GM12891 (cell line): Measurements from ENCODE around the gene MEGF8.
"Not testable (repeated sequence)": the region's sequence is repeated elsewhere in the genome, so short reads cannot be mapped to it uniquely, and the experiment has no call there.

Source experiments
- DNase-seq: peaks from one replicate; pipeline ENCODE4 v3.0.0; 2011; ENCODE audit warnings: low spot score; ENCODE audit not compliant: insufficient read length
- FAIRE-seq: peaks from 2 replicates; lab custom pipeline; 2011; peaks lifted over from hg19 to GRCh38; lab: Jason Lieb, UNC
- PAX5 ChIP-seq: IDR thresholded peaks from 2 replicates; pipeline ENCODE4 v1.6.1; 2011; ENCODE audit warnings: low read length, moderate library complexity, mild to moderate bottlenecking; ENCODE audit not compliant: insufficient read depth, severe bottlenecking
- POLR2A ChIP-seq: IDR thresholded peaks from 2 replicates; pipeline ENCODE4 v1.6.1; 2011; ENCODE audit warnings: low read depth, low read length, control low read depth
- POLR2AphosphoS5 ChIP-seq: IDR thresholded peaks from 2 replicates; pipeline ENCODE4 v1.6.1; 2011; ENCODE audit warnings: low read depth, low read length, control low read depth
- POU2F2 ChIP-seq: IDR thresholded peaks from 2 replicates; pipeline ENCODE4 v1.6.1; 2011; ENCODE audit warnings: low read depth, mild to moderate bottlenecking, control low read depth, low read length, moderate library complexity
- SPI1 ChIP-seq: IDR thresholded peaks from 2 replicates; pipeline ENCODE4 v1.6.1; 2011; ENCODE audit warnings: low read depth, low read length, control low read depth
- TAF1 ChIP-seq: IDR thresholded peaks from 2 replicates; pipeline ENCODE4 v1.6.1; 2011; ENCODE audit warnings: low read depth, low read length, control low read depth

MEGF8 gene

GRCh38 chr19:42332059-42332458 lies 6.6 kb downstream of the MEGF8 start:
- TF ChIP-seq POLR2AphosphoS5 (no peak), POLR2A (no peak)
- DNase-seq (no peak), FAIRE-seq (no peak)

- no peak for DNase-seq
- TF ChIP-seq TAF1 (no peak), POLR2AphosphoS5 (no peak), SPI1 (no peak), POLR2A (no peak), PAX5 (no peak), POU2F2 (no peak)
- no peak for FAIRE-seq
Observed at GRCh38 chr19:42333018-42333417, 7.6 kb downstream of the MEGF8 start.

GRCh38 chr19:42333975-42334696 lies 8.7 kb downstream of the MEGF8 start:
- no peak for DNase-seq
- TF ChIP-seq POLR2AphosphoS5 (no peak), PAX5 (no peak), TAF1 (no peak), POLR2A (no peak), SPI1 (no peak), POU2F2 (no peak)
- FAIRE-seq: no peak

GRCh38 chr19:42334697-42335373 lies 9.4 kb downstream of the MEGF8 start:
- FAIRE-seq (no peak), DNase-seq (no peak)
- TF ChIP-seq SPI1: no peak
- no peak for TF ChIP-seq TAF1

- FAIRE-seq: no peak
- no peak for DNase-seq
- TF ChIP-seq PAX5 (no peak), POLR2AphosphoS5 (no peak)
Observed at GRCh38 chr19:42335374-42335936, 10.0 kb downstream of the MEGF8 start.

GRCh38 chr19:42335971-42336370 lies 10.5 kb downstream of the MEGF8 start:
- DNase-seq (no peak), FAIRE-seq (no peak)
- TF ChIP-seq POLR2A (no peak), TAF1 (no peak), PAX5 (no peak), SPI1 (no peak), POLR2AphosphoS5 (no peak), POU2F2 (no peak)

GRCh38 chr19:42339126-42339860 lies 13.9 kb downstream of the MEGF8 start:
- not testable (repeated sequence) for DNase-seq, FAIRE-seq

GRCh38 chr19:42339922-42340321 lies 14.5 kb downstream of the MEGF8 start:
- DNase-seq, FAIRE-seq: not testable (repeated sequence)

- TF ChIP-seq PAX5 (no peak), POLR2AphosphoS5 (no peak), TAF1 (no peak), POU2F2 (no peak), SPI1 (no peak), POLR2A (no peak)
- DNase-seq (no peak), FAIRE-seq (no peak)
Observed at GRCh38 chr19:42343344-42344110, 18.1 kb downstream of the MEGF8 start.

- FAIRE-seq (no peak), DNase-seq (no peak)
- TF ChIP-seq POLR2A (no peak), POLR2AphosphoS5 (no peak), SPI1 (no peak), TAF1 (no peak), PAX5 (no peak), POU2F2 (no peak)
Observed at GRCh38 chr19:42344336-42344893, 19.0 kb downstream of the MEGF8 start.
